Kidney (tissue), 14 donors: ENCODE results near the gene MRPS24. TPM values are rescaled to one million over a fixed set of nuclear protein-coding genes. Genes with fewer than 3 reads are reported as not detected.

ENCODE experiments used
- DNase-seq, 5 donors: peaks; one replicate each; pipeline ENCODE4 v3.0.0-alpha.2; 2013 to 2020
- FAIRE-seq: peaks from 2 replicates; lab custom pipeline; 2012; peaks lifted over from hg19 to GRCh38; lab: Jason Lieb, UNC
- H3K27ac ChIP-seq, 2 donors: one replicate each; pipeline ENCODE4 v1.7.0; 2013; ENCODE audit warnings: low read depth in 2 of 2, low read length in 2 of 2, inconsistent platforms in 1 of 2
- H3K27me3 ChIP-seq: one replicate; pipeline ENCODE4 v1.7.1; 2013; ENCODE audit warnings: low read length, inconsistent platforms; ENCODE audit not compliant: control insufficient read depth, insufficient read depth
- H3K36me3 ChIP-seq, 3 donors: one replicate each; pipeline versions ENCODE4 v1.7.0 to v1.7.1; 2013; ENCODE audit warnings: low read length in 3 of 3, control low read depth in 1 of 3, inconsistent platforms in 1 of 3; ENCODE audit not compliant: insufficient read depth in 3 of 3, control insufficient read depth in 2 of 3
- H3K4me1 ChIP-seq, 3 donors: one replicate each; pipeline versions ENCODE4 v1.7.0 to v1.7.1; 2013; ENCODE audit warnings: low read length in 3 of 3, inconsistent platforms in 1 of 3, low read depth in 1 of 3; ENCODE audit not compliant: control insufficient read depth in 2 of 3, insufficient read depth in 2 of 3
- H3K4me3 ChIP-seq, 3 donors: one replicate each; pipeline versions ENCODE4 v1.7.0 to v1.8.1; 2013; ENCODE audit warnings: low read length in 3 of 3, control low read depth in 1 of 3, inconsistent platforms in 1 of 3
- H3K9ac ChIP-seq, 3 donors: one replicate each; pipeline versions ENCODE4 v1.7.0 to v1.7.1; 2013; ENCODE audit warnings: low read length in 3 of 3, control low read depth in 1 of 3, inconsistent platforms in 1 of 3
- H3K9me3 ChIP-seq, 3 donors: one replicate each; pipeline versions ENCODE4 v1.7.0 to v1.7.1; 2013; ENCODE audit warnings: low read length in 3 of 3, control low read depth in 1 of 3, inconsistent platforms in 1 of 3; ENCODE audit not compliant: control insufficient read depth in 2 of 3, insufficient read depth in 1 of 3
- intact Hi-C: fragments of 100-400 bp; cut with DNase I; formaldehyde crosslinking; loops from one replicate; pipeline ENCODE4 v1.11.1; 2022
- polyA plus RNA-seq: library from polyadenylated mRNA; stranded (reverse); fragments of 350-450 nt; fragmentation: Illumina TruSeq; extraction: RNeasy Lipid Tissue Mini Kit (QIAGEN cat#74804); gene quantifications from one replicate; pipeline ENCODE4 v1.2.3, GENCODE V29; 2014; ENCODE audit warnings: low read depth, low replicate concordance; ENCODE audit not compliant: insufficient read depth
- total RNA-seq: library from RNA; stranded (reverse); fragmentation: NEBNext Ultra II Directional; extraction: Animal tissue kit (Norgen Biotek cat#: 25700); gene quantifications from one replicate; pipeline ENCODE4 v1.2.1, GENCODE V29; 2021
- TF ChIP-seq, protein P1 (sequence below): IDR thresholded peaks from 3 replicates; pipeline ENCODE4 v1.5.1; 2012; ENCODE audit warnings: mild to moderate bottlenecking, moderate library complexity, borderline replicate concordance; ENCODE audit not compliant: insufficient read depth; ENCODE audit errors: extremely low read depth
- donor health status: control.
- donor health status: control.
- donor health status: control.
- donor health status: control.
- donor health status: control.
- donor health status: DM: yes; HTN: yes; CAD: no.
- donor health status: Normal renal cell carcinoma (clear cell type).

Gene MRPS24
- total and polyA plus RNA-seq, 2 donors from 2014 or later: 71.2 to 276 TPM

DNA sequence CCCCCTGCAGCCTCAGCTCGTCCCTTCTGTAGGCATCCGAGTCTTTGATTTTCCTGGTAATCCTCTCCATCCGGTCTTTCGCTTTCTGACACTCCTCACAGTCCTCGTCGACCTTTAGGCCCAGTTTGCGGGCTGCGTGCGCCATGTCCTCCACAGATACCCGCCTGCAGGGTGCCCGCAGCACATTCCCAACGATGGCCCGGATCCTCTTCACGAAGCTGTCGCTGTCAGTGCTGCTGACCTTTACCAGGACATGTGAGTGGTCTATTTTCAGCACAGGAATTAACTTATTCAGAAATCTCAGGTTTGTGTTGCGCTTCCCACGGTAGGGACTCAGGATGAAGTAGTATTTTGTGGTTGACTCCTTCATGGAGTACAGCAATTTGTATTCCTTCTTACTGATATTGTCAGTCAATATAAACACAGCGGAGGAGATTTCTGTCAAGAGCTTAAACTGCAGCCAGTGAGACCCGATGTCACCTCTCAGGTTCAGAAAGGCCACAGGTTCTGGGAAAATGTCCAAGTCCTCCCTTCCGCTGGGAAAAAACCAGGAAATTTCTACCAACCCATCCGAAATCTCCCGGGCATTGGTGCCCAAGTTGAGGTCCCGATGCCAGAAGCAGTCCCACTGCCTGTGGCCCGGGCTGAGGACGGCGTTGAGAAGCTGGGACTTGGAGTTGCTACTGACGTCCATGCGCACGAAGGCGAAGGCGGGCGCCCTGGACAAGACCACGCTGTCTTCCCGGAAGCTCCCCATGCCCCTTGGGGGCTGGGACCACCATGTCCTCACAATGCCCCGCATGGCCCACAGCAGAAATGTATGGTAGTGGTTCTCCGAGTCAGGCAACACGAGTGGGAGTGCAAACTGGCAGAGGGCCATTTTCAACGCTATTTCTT lies 8.9 kb upstream of the MRPS24 start:
- Histone ChIP-seq H3K27ac (no peak overlapping the region), H3K9ac (no peak overlapping the region), H3K36me3 (peaks cover 3 to 52% (median 49%) of the 10 kb centered on the region in 3 donors), H3K9me3 (no peaks in the 10 kb centered on the region), H3K27me3 (no peaks in the 10 kb centered on the region), H3K4me1 (no peaks in the 10 kb centered on the region), H3K4me3 (no peak overlapping the region)
- no peak for FAIRE-seq
- intact Hi-C loops: no loop called here
- DNase-seq: no peak
- TF ChIP-seq, protein P1, sequence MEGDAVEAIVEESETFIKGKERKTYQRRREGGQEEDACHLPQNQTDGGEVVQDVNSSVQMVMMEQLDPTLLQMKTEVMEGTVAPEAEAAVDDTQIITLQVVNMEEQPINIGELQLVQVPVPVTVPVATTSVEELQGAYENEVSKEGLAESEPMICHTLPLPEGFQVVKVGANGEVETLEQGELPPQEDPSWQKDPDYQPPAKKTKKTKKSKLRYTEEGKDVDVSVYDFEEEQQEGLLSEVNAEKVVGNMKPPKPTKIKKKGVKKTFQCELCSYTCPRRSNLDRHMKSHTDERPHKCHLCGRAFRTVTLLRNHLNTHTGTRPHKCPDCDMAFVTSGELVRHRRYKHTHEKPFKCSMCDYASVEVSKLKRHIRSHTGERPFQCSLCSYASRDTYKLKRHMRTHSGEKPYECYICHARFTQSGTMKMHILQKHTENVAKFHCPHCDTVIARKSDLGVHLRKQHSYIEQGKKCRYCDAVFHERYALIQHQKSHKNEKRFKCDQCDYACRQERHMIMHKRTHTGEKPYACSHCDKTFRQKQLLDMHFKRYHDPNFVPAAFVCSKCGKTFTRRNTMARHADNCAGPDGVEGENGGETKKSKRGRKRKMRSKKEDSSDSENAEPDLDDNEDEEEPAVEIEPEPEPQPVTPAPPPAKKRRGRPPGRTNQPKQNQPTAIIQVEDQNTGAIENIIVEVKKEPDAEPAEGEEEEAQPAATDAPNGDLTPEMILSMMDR: no peak

DNA sequence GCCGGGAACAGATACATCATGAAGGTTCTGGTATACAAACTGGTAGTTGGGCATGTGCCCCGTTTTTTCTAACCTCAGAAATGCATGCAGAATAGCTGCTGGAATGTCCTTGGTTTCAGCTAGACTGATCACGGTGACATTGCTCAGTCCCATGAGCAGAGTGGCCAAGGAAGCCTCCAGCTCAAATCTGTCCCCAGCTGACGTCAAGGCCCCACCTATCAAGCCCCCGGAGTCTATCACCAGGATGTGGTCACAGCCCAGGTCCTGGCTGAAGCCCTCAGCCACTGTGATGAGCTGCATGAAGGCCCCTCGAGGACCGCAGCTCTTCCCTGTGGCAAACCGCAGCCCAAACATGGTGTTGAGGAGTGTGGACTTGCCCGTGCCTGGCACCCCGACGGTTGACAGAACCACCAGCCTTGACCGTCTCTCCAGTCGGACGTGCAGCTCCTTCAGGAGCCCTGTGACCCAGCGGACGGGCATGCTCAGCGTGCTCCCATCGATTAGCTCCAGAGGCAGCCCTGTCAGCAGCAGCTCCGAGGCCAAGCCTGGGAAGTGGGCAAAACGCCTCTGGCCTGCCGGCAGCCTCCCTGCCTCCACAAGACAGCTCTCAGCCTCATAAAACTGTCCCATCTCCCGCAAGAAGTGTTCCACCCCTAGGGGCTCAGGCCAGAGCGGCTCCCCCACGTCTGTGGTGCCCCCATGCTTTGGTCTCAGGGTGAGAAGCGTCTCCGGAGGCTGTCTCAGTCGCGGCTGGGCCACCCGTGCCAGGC lies 7.8 kb upstream of the MRPS24 start:
- FAIRE-seq (no peak), DNase-seq (no peak)
- H3K4me3 ChIP-seq: no peak overlapping the region
- TF ChIP-seq, protein P1: no peak
- peaks cover 3 to 50% (median 49%) of the 10 kb centered on the region in 3 donors for H3K36me3 ChIP-seq
- H3K4me1 ChIP-seq: no peaks in the 10 kb centered on the region
- intact Hi-C loops: no loop called here
- H3K9ac ChIP-seq: no peak overlapping the region
- no peaks in the 10 kb centered on the region for H3K27me3 ChIP-seq
- H3K27ac ChIP-seq: no peak overlapping the region
- no peaks in the 10 kb centered on the region for H3K9me3 ChIP-seq

DNA sequence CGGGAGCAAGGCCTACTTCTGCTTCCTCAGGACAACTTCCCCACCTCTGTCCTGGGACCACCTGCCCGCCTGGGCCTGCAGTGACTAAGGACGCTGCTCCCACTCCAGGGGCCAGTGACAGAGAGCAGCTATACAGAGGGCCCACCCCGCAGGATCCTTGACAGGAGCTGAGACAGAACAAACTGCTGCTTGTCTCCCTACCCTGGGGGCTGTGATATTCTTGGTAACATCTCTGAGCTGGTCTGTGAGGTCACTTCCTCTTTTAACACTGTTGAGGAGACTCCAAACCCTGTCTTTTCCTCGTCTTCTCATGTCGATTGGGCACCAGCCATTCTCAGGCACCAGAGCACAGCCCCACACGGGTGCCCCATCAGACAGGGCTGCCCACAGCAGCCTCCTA lies 6.9 kb upstream of the MRPS24 start:
- Histone ChIP-seq H3K4me1 (no peaks in the 10 kb centered on the region), H3K27me3 (no peaks in the 10 kb centered on the region), H3K9ac (no peak overlapping the region), H3K4me3 (no peak overlapping the region), H3K36me3 (peaks cover 3 to 45% (median 45%) of the 10 kb centered on the region in 3 donors), H3K27ac (no peak overlapping the region), H3K9me3 (no peaks in the 10 kb centered on the region)
- DNase-seq (no peak), FAIRE-seq (no peak)
- TF ChIP-seq, protein P1: no peak
- intact Hi-C loops: no loop called here
